ENCODE results near the gene SETBP1. TPM values are rescaled to one million over a fixed set of nuclear protein-coding genes. Genes with fewer than 3 reads are reported as not detected.

SETBP1 gene
- total and polyA plus RNA-seq, 2 of the 13 experiments (the other 11 are each of a cell fraction or from before 2014, with no cell fraction given) = 0.18 to 0.65 TPM

GRCh38 chr18:44916429-44917207 lies 235.9 kb downstream of the SETBP1 start:
- ChIA-PET CTCF (ENCODE audit: low intra/inter-chr PET ratio, low total read pairs) (no interaction called here), POLR2A (no interaction called here)
- 27% methylated on average over 4 of the region's 4 CpGs for WGBS (ENCODE audit: low lambda C conversion rate)
- Histone ChIP-seq H3K4me3 (replicated peaks in 1 of 3; ENCODE audit: insufficient read depth in 1 of 3, low read depth in 2 of 3, low read length in 3 of 3) (no peak overlapping the region), H3K9me3 (ENCODE audit: low read length) (no peaks in the 10 kb centered on the region), H4K20me1 (ENCODE audit: insufficient read depth, low read length) (no peaks in the 10 kb centered on the region), H3K9ac (ENCODE audit: insufficient read depth, low read depth, low read length) (no peak overlapping the region), H3K79me2 (ENCODE audit: insufficient read depth, low read length) (no peaks in the 10 kb centered on the region), H3K36me3 (replicated peaks in 1 of 2; ENCODE audit: control insufficient read depth in 1 of 2, insufficient read depth in 2 of 2, low read length in 2 of 2) (no peaks in the 10 kb centered on the region), H3K27me3 (ENCODE audit: control insufficient read depth in 1 of 2, insufficient read depth in 2 of 2, low read length in 2 of 2) (no peaks in the 10 kb centered on the region), H2AFZ (ENCODE audit: low read length) (no peak overlapping the region), H3K4me1 (ENCODE audit: insufficient read depth, low read length) (peaks cover 12% of the 10 kb centered on the region), H3K4me2 (ENCODE audit: low read depth, low read length) (no peak overlapping the region), H3K27ac (ENCODE audit: extremely low read length, insufficient read depth, low read length) (no peak overlapping the region)
- intact Hi-C loops (cut with micrococcal nuclease; ENCODE audit: unreplicated experiment) (no loop called here), in situ Hi-C loops (cut with HindIII; ENCODE audit: extremely low pct_ligation_motif_present, low pct_unique_long_range_greater_than_20kb) (no loop called here)
- FAIRE-seq (no peak), ATAC-seq (no peak), DNase-seq (ENCODE audit: low spot score) (no peak)
- BruUV-seq (replicated peaks) = no TSS peak
- TF ChIP-seq ZNF335 (CRISPR knock-in tag; IDR thresholded peaks at IDR 0.05) (no peak), SIX1 (CRISPR knock-in tag; IDR thresholded peaks at IDR 0.05; ENCODE audit: borderline replicate concordance) (no peak), SP4 (CRISPR knock-in tag; IDR thresholded peaks at IDR 0.05) (no peak), ZNF367 (CRISPR knock-in tag; IDR thresholded peaks at IDR 0.05; ENCODE audit: borderline replicate concordance) (no peak), MAFK (conservative IDR thresholded peaks at IDR 0.05 in 1 of 2, IDR thresholded peaks at IDR 0.05 in 1 of 2; ENCODE audit: low read length in 2 of 2) (peak; percentile 55 to 67; a peak in 3 of 4 replicates), MAFF (IDR thresholded peaks at IDR 0.05; ENCODE audit: low read depth, low read length) (peak; percentile 48), ETV6 (CRISPR knock-in tag; conservative IDR thresholded peaks at IDR 0.05) (no peak), ZNF761 (CRISPR knock-in tag; conservative IDR thresholded peaks at IDR 0.05) (no peak), ZNF274 (CRISPR knock-in tag; IDR thresholded peaks at IDR 0.05) (no peak), ZBTB40 (IDR thresholded peaks at IDR 0.05) (no peak), ZBTB40 (CRISPR knock-in tag; IDR thresholded peaks at IDR 0.05) (no peak), RFXAP (CRISPR knock-in tag; IDR thresholded peaks at IDR 0.05; ENCODE audit: borderline replicate concordance) (no peak), ZNF75D (CRISPR knock-in tag; IDR thresholded peaks at IDR 0.05; ENCODE audit: borderline replicate concordance) (no peak), SAP130 (CRISPR knock-in tag; IDR thresholded peaks at IDR 0.05; ENCODE audit: low read depth) (no peak)
- TF ChIP-seq, protein P1, sequence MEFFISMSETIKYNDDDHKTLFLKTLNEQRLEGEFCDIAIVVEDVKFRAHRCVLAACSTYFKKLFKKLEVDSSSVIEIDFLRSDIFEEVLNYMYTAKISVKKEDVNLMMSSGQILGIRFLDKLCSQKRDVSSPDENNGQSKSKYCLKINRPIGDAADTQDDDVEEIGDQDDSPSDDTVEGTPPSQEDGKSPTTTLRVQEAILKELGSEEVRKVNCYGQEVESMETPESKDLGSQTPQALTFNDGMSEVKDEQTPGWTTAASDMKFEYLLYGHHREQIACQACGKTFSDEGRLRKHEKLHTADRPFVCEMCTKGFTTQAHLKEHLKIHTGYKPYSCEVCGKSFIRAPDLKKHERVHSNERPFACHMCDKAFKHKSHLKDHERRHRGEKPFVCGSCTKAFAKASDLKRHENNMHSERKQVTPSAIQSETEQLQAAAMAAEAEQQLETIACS (CRISPR knock-in tag; IDR thresholded peaks at IDR 0.05) = no peak
